GM18511 (cell line): ENCODE measurements around the gene EPB41L5.
"Not testable (repeated sequence)": the region's sequence is repeated elsewhere in the genome, so short reads cannot be mapped to it uniquely, and the experiment has no call there.

Experiments
- ATAC-seq: cut with Tn5 transposase; IDR thresholded peaks from one replicate; pipeline ENCODE4 v1.9.1; 2021; ENCODE audit warnings: mild to moderate bottlenecking, moderate library complexity; ENCODE audit not compliant: unreplicated experiment

The EPB41L5 gene

GRCh38 chr2:120029672-120030640, 17.1 kb downstream of the EPB41L5 start:
- no peak for ATAC-seq

GRCh38 chr2:120032297-120032696, 19.4 kb downstream of the EPB41L5 start:
- ATAC-seq: no peak

GRCh38 chr2:120034027-120034426, 21.1 kb downstream of the EPB41L5 start:
- ATAC-seq: no peak

GRCh38 chr2:120034621-120035020, 21.7 kb downstream of the EPB41L5 start:
- no peak for ATAC-seq

GRCh38 chr2:120036145-120036544, 23.3 kb downstream of the EPB41L5 start:
- no peak for ATAC-seq

GRCh38 chr2:120037995-120038541, 25.2 kb downstream of the EPB41L5 start:
- no peak for ATAC-seq

- no peak for ATAC-seq
Observed at GRCh38 chr2:120042359-120042758, 29.5 kb downstream of the EPB41L5 start.

GRCh38 chr2:120044336-120044735, 31.5 kb downstream of the EPB41L5 start:
- ATAC-seq: no peak

- not testable (repeated sequence) for ATAC-seq
Observed at GRCh38 chr2:120045775-120046174, 32.9 kb downstream of the EPB41L5 start.

GRCh38 chr2:120046252-120046651, 33.4 kb downstream of the EPB41L5 start:
- not testable (repeated sequence) for ATAC-seq

GRCh38 chr2:120052597-120052996, 39.7 kb downstream of the EPB41L5 start:
- no peak for ATAC-seq

- no peak for ATAC-seq
Observed at GRCh38 chr2:120053891-120054290, 41.0 kb downstream of the EPB41L5 start.

- no peak for ATAC-seq
Observed at GRCh38 chr2:120059483-120059882, 46.6 kb downstream of the EPB41L5 start.

GRCh38 chr2:120060088-120060623, 47.3 kb downstream of the EPB41L5 start:
- ATAC-seq: no peak

- no peak for ATAC-seq
Observed at GRCh38 chr2:120064664-120065063, 51.8 kb downstream of the EPB41L5 start.

- ATAC-seq: no peak
Observed at GRCh38 chr2:120066800-120067547, 54.1 kb downstream of the EPB41L5 start.

GRCh38 chr2:120068040-120068658, 55.3 kb downstream of the EPB41L5 start:
- ATAC-seq: not testable (repeated sequence)

- ATAC-seq: no peak
Observed at GRCh38 chr2:120075545-120075944, 62.7 kb downstream of the EPB41L5 start.

GRCh38 chr2:120077896-120078295, 65.0 kb downstream of the EPB41L5 start:
- no peak for ATAC-seq

GRCh38 chr2:120079647-120080046, 66.8 kb downstream of the EPB41L5 start:
- no peak for ATAC-seq

- ATAC-seq: no peak
Observed at GRCh38 chr2:120091436-120091835, 78.6 kb downstream of the EPB41L5 start.
